K562 (cell line): ENCODE results near the gene ACSBG1. TPM values are rescaled to one million over a fixed set of nuclear protein-coding genes. Genes with fewer than 3 reads are reported as not detected.

Experiments
- BCL6 ChIP-seq: fragments of 250-450 bp; sonication (Bioruptor Pico); IDR thresholded peaks from 2 replicates; pipeline ENCODE4 v1.4.0; 2020
- CBFA2T3 ChIP-seq: fragments of 450-650 bp; IDR thresholded peaks from 2 replicates; pipeline ENCODE4 v1.6.1; 2017
- COPS2 ChIP-seq: fragments of 450-650 bp; conservative IDR thresholded peaks from 2 replicates; pipeline ENCODE4 v1.6.1; 2016; ENCODE audit warnings: mild to moderate bottlenecking, moderate library complexity
- DACH1 ChIP-seq: fragments of 450-650 bp; IDR thresholded peaks from 2 replicates; pipeline ENCODE4 v1.6.1; 2018; ENCODE audit not compliant: partially characterized antibody
- ESRRA ChIP-seq: fragments of 450-650 bp; IDR thresholded peaks from 2 replicates; pipeline ENCODE4 v1.6.1; 2014; ENCODE audit warnings: low read depth, mild to moderate bottlenecking, moderate library complexity, borderline replicate concordance
- FOXJ3 ChIP-seq: sonication (generic); formaldehyde crosslinking; IDR thresholded peaks from 2 replicates; pipeline ENCODE4 v1.4.0; 2020; ENCODE audit warnings: mild to moderate bottlenecking, missing genetic modification reagents
- KDM1A ChIP-seq, 2 experiments: fragments of 450-650 bp; IDR thresholded peaks; 2 replicates each; pipeline ENCODE4 v1.6.1; 2016; ENCODE audit warnings: mild to moderate bottlenecking in 2 of 2
- LEF1 ChIP-seq: fragments of 450-650 bp; IDR thresholded peaks from 2 replicates; pipeline ENCODE4 v1.6.1; 2016; ENCODE audit warnings: mild to moderate bottlenecking
- MXI1 ChIP-seq: IDR thresholded peaks from 2 replicates; pipeline ENCODE4 v1.6.1; 2011; ENCODE audit warnings: low read depth, mild to moderate bottlenecking, improper control_type of control experiment, low read length
- MYNN ChIP-seq, 2 experiments: sonication (generic); formaldehyde crosslinking in 1 of 2; IDR thresholded peaks; 2 replicates each; pipeline versions ENCODE4 v1.5.0 to v1.6.1; 2016 to 2020; ENCODE audit warnings: antibody characterized with exemption in 1 of 2, missing genetic modification reagents in 1 of 2
- PCBP2 ChIP-seq: fragments of 200-400 bp; formaldehyde crosslinking; IDR thresholded peaks from 2 replicates; pipeline ENCODE4 v1.6.1; 2018; ENCODE audit warnings: low read length, low read depth, mild to moderate bottlenecking, moderate library complexity; ENCODE audit not compliant: poor library complexity, severe bottlenecking
- RBM25 ChIP-seq: fragments of 200-400 bp; formaldehyde crosslinking; IDR thresholded peaks from 2 replicates; pipeline ENCODE4 v1.6.1; 2018; ENCODE audit warnings: low read length, low read depth, moderate library complexity; ENCODE audit not compliant: severe bottlenecking
- SIX5 ChIP-seq, 2 experiments: IDR thresholded peaks; 2 replicates each; pipeline ENCODE4 v1.6.1; 2011; ENCODE audit warnings: low read length in 2 of 2, borderline replicate concordance in 1 of 2, low read depth in 1 of 2, mild to moderate bottlenecking in 1 of 2, moderate library complexity in 1 of 2; ENCODE audit not compliant: insufficient read depth in 1 of 2
- SMAD1 ChIP-seq: fragments of 150-350 bp; IDR thresholded peaks from 2 replicates; pipeline ENCODE4 v1.6.1; 2014; ENCODE audit warnings: low read length, low read depth; ENCODE audit not compliant: partially characterized antibody
- TAL1 ChIP-seq: fragments of 450-650 bp; IDR thresholded peaks from 2 replicates; pipeline ENCODE4 v1.6.1; 2016; ENCODE audit warnings: mild to moderate bottlenecking
- YBX1 ChIP-seq: fragments of 450-650 bp; IDR thresholded peaks from 2 replicates; pipeline ENCODE4 v1.7.1; 2016; ENCODE audit warnings: mild to moderate bottlenecking
- ZBTB1 ChIP-seq: sonication (generic); formaldehyde crosslinking; IDR thresholded peaks from 2 replicates; pipeline ENCODE4 v1.8.1; 2023; ENCODE audit warnings: missing genetic modification reagents, low read depth, mild to moderate bottlenecking, borderline replicate concordance
- ZNF778 ChIP-seq: fragments of 450-650 bp; formaldehyde crosslinking; IDR thresholded peaks from 2 replicates; pipeline ENCODE4 v1.4.0; 2020; ENCODE audit warnings: mild to moderate bottlenecking, moderate library complexity
- polyA plus RNA-seq, 8 experiments: library from polyadenylated mRNA; depleted of rRNA in 4 of 8; stranded (reverse) in 5 of 8; unstranded in 3 of 8; fragments of >200 nt; fragmentation: Nextera tagmentation in 2 of 8; fragmentation: Illumina TruSeq in 1 of 8; extraction: Ambion mirVana in 2 of 8; extraction: Trizol in 1 of 8; gene quantifications; 2 replicates each; pipeline versions ENCODE4 v1.2.1 to v1.2.3, GENCODE V29; 2011 to 2014; ENCODE audit warnings: inconsistent platforms in 1 of 8, missing spikeins in 1 of 8
- total RNA-seq, 7 experiments: library from RNA; depleted of rRNA in 6 of 7; stranded (reverse); fragments of >200 nt in 6 of 7; fragmentation: Illumina TruSeq in 2 of 7; extraction: Trizol in 2 of 7; gene quantifications; 2 replicates each; pipeline versions ENCODE4 v1.2.1 to v1.2.3, GENCODE V29; 2011 to 2021; ENCODE audit warnings: low replicate concordance in 1 of 7
- TF ChIP-seq, protein P1 (sequence below), 2 experiments: fragments of 200-800 bp in 1 of 2; sonication (Bioruptor generic) in 1 of 2; sonication (generic) in 1 of 2; formaldehyde crosslinking in 1 of 2; IDR thresholded peaks in 1 of 2; conservative IDR thresholded peaks in 1 of 2; 2 replicates each; pipeline versions ENCODE4 v1.5.0 to v1.6.1; 2016 to 2020; ENCODE audit warnings: missing compliant biosample characterization in 1 of 2, missing genetic modification characterization in 1 of 2, missing genetic modification reagents in 1 of 2
- TF ChIP-seq, protein P2 (sequence below), 2 experiments: fragments of 250-450 bp in 1 of 2; fragments of 450-650 bp in 1 of 2; sonication (Bioruptor Pico) in 1 of 2; IDR thresholded peaks; 2 replicates each; pipeline versions ENCODE4 v1.6.1 to v1.8.0; 2016 to 2021; ENCODE audit warnings: mild to moderate bottlenecking in 2 of 2, moderate library complexity in 2 of 2, missing compliant biosample characterization in 1 of 2, missing genetic modification characterization in 1 of 2
- TF ChIP-seq, protein P3 (sequence below), 2 experiments: fragments of 450-650 bp in 1 of 2; sonication (generic) in 1 of 2; formaldehyde crosslinking in 1 of 2; IDR thresholded peaks in 1 of 2; conservative IDR thresholded peaks in 1 of 2; 2 replicates each; pipeline versions ENCODE4 v1.6.1 to v1.8.1; 2016 to 2023; ENCODE audit warnings: mild to moderate bottlenecking in 2 of 2, moderate library complexity in 2 of 2, inconsistent platforms in 1 of 2, missing genetic modification reagents in 1 of 2

Gene ACSBG1
- total and polyA plus RNA-seq, 9 of the 15 experiments (the other 6 are each of a cell fraction or from before 2014, with no cell fraction given) = 0.36 to 6.4 (median 2.5) TPM

DNA sequence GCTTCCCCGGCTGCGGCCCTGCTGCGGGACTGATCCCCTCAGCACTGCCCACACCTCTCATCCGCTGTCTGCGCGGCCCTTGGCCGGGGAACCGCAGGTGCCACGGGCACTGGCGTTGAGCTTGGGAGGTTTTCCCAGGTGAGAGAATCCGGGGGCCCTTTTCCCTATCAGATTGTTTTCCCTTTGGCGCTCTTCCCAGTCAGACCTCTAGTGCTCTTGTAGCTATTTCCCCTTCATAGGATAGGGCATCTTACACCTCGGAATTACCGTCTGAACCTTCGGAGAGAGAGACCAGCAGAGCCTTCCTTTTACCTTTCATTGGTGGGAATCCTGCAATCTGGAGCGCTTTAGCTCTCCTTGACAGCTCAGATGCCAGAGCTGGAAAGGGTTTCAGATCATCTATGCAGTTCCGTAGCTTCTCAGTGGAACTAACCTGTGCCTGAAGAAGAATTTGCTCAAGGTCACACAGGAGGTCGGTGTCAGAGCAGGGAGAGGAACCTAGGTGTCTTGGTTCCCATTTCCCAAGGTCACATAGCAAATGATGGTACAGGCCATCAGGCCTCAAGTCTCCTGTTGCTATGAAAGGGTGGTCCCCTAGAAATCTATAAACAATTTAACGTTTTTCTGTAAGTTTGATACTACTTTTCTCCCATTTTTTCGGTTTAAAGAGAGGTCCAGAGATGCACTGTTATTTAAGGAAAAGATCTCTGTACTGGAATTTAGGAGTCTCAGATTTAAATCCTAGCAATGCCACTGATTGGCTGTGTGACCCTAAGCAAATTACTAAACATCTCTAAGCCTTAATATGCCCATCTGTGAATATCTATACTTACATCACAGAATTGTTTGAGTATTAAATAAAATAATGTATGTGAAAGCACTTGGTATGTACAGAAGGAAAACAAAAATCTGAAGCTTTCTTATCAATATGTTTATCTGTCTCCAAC lies 84.3 kb downstream of the ACSBG1 start (continued):
- TF ChIP-seq, protein P1, sequence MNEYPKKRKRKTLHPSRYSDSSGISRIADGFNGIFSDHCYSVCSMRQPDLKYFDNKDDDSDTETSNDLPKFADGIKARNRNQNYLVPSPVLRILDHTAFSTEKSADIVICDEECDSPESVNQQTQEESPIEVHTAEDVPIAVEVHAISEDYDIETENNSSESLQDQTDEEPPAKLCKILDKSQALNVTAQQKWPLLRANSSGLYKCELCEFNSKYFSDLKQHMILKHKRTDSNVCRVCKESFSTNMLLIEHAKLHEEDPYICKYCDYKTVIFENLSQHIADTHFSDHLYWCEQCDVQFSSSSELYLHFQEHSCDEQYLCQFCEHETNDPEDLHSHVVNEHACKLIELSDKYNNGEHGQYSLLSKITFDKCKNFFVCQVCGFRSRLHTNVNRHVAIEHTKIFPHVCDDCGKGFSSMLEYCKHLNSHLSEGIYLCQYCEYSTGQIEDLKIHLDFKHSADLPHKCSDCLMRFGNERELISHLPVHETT (CRISPR knock-in tag; conservative IDR thresholded peaks at IDR 0.05 in 1 of 2, IDR thresholded peaks at IDR 0.05 in 1 of 2) = no peak
- TF ChIP-seq ESRRA (peak; percentile 69), ZBTB1 (no peak), SMAD1 (no peak), CBFA2T3 (peak; percentile 16; the same call in 1 of the 2 replicates), KDM1A (IDR thresholded peaks at IDR 0.05) (peak; percentile 74 to 85; a peak in 3 of 4 replicates), DACH1 (no peak), MYNN (IDR thresholded peaks at IDR 0.05) (no peak), MYNN (CRISPR knock-in tag; IDR thresholded peaks at IDR 0.05) (no peak), ZNF778 (CRISPR knock-in tag) (no peak), PCBP2 (no peak), COPS2 (no peak), MXI1 (no peak), FOXJ3 (no peak), YBX1 (no peak), SIX5 (IDR thresholded peaks at IDR 0.05; ENCODE audit: borderline replicate concordance in 1 of 2, insufficient read depth in 1 of 2, low read depth in 1 of 2, low read length in 2 of 2) (no peak), TAL1 (no peak), BCL6 (CRISPR knock-in tag) (no peak), RBM25 (no peak), LEF1 (no peak)
- TF ChIP-seq, protein P2, sequence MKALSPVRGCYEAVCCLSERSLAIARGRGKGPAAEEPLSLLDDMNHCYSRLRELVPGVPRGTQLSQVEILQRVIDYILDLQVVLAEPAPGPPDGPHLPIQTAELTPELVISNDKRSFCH (CRISPR knock-in tag; IDR thresholded peaks at IDR 0.05) = no peak
- TF ChIP-seq, protein P2 (tag; IDR thresholded peaks at IDR 0.05) = no peak
- TF ChIP-seq, protein P3, sequence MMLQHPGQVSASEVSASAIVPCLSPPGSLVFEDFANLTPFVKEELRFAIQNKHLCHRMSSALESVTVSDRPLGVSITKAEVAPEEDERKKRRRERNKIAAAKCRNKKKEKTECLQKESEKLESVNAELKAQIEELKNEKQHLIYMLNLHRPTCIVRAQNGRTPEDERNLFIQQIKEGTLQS (IDR thresholded peaks at IDR 0.05) = no peak
- TF ChIP-seq, protein P3 (CRISPR knock-in tag; conservative IDR thresholded peaks at IDR 0.05) = no peak
